ENCODE results near the gene SHLD2.
"Not testable (repeated sequence)": the region's sequence is repeated elsewhere in the genome, so short reads cannot be mapped to it uniquely, and the experiment has no call there.

GRCh38 chr10:87169857-87170256, 74.9 kb downstream of the SHLD2 start:
- not testable (repeated sequence) for TF ChIP-seq CTCF, EP300, POLR2AphosphoS5, POLR2A (IDR thresholded peaks at IDR 0.05)

Measured in suprapubic skin (tissue), 4 donors.